HepG2 (cell line): Measurements from ENCODE around the gene HDHD3. TPM values are rescaled to one million over a fixed set of nuclear protein-coding genes. Genes with fewer than 3 reads are reported as not detected.

Experiments
- ATAC-seq: fragments of 200-7000 bp; cut with Tn5 transposase; 3 replicates; pipeline ENCODE4 v1.9.1; 2020; ENCODE audit warnings: mild to moderate bottlenecking, moderate library complexity
- BruUV-seq: library from RNA; stranded (reverse); fragments of 400-500 nt; replicated peaks from 2 replicates; lab custom pipeline; 2021; lab: Mats Ljungman, UMichigan
- CTCF ChIA-PET: fragments of 300-600 bp; formaldehyde crosslinking; extraction: SDS; loops from one replicate; lab custom pipeline; 2021; ENCODE audit warnings: low total read pairs, inconsistent platforms, low intra/inter-chr PET ratio; lab: Yijun Ruan, JAX
- POLR2A ChIA-PET: fragments of 350-600 bp; sonication (Branson Sonifier 250); formaldehyde crosslinking; loops from one replicate; lab custom pipeline; 2020; ENCODE audit warnings: antibody characterized with exemption, inconsistent platforms; lab: Yijun Ruan, JAX
- DNase-seq: peaks from one replicate; pipeline ENCODE4 v3.0.0-alpha.2; 2015; ENCODE audit warnings: low spot score
- FAIRE-seq: peaks from 3 replicates; lab custom pipeline; 2011; peaks lifted over from hg19 to GRCh38; lab: Jason Lieb, UNC
- H2AFZ ChIP-seq: one replicate; pipeline ENCODE4 v1.6.1; 2011; ENCODE audit warnings: low read length, inconsistent platforms
- H3K27ac ChIP-seq: fragments of 300-600 bp; 3 replicates; pipeline ENCODE4 v1.8.0; 2011; ENCODE audit warnings: mixed run types, mild to moderate bottlenecking, mixed read lengths, low read length, inconsistent platforms; ENCODE audit not compliant: insufficient read depth; ENCODE audit errors: extremely low read length
- H3K27me3 ChIP-seq, 2 experiments: fragments of 200-600 bp in 1 of 2; 2 replicates in 1 of 2; 3 replicates in 1 of 2; pipeline versions ENCODE4 v1.6.0 to v1.8.0; 2011; ENCODE audit warnings: low read length in 2 of 2, mild to moderate bottlenecking in 2 of 2, moderate library complexity in 2 of 2, inconsistent platforms in 1 of 2; ENCODE audit not compliant: insufficient read depth in 2 of 2, control insufficient read depth in 1 of 2
- H3K36me3 ChIP-seq, 2 experiments: fragments of 200-600 bp in 1 of 2; replicated peaks in 1 of 2; 2 replicates in 1 of 2; 3 replicates in 1 of 2; pipeline versions ENCODE4 v1.5.1 to v1.8.0; 2011; ENCODE audit warnings: low read length in 2 of 2, inconsistent platforms in 1 of 2; ENCODE audit not compliant: insufficient read depth in 2 of 2, control insufficient read depth in 1 of 2
- H3K4me1 ChIP-seq: 2 replicates; pipeline ENCODE4 v1.5.1; 2012; ENCODE audit warnings: low read length, inconsistent platforms; ENCODE audit not compliant: insufficient read depth
- H3K4me2 ChIP-seq: 2 replicates; pipeline ENCODE4 v1.6.0; 2011; ENCODE audit warnings: low read depth, low read length, inconsistent platforms
- H3K4me3 ChIP-seq, 3 experiments: fragments of 200-600 bp in 1 of 3; sonication (generic), shearing (Covaris generic) in 1 of 3; replicated peaks in 1 of 3; 2 replicates each; pipeline ENCODE4 v1.5.1; 2011 to 2016; ENCODE audit warnings: low read length in 3 of 3, inconsistent platforms in 2 of 3, low read depth in 2 of 3, mild to moderate bottlenecking in 2 of 3, control low read depth in 1 of 3, mixed read lengths in 1 of 3; ENCODE audit not compliant: insufficient read depth in 1 of 3
- H3K79me2 ChIP-seq: one replicate; pipeline ENCODE4 v1.6.1; 2011; ENCODE audit warnings: low read length, inconsistent platforms; ENCODE audit not compliant: insufficient read depth
- H3K9ac ChIP-seq: 2 replicates; pipeline ENCODE4 v1.6.0; 2011; ENCODE audit warnings: mild to moderate bottlenecking, low read depth, low read length, inconsistent platforms; ENCODE audit not compliant: insufficient read depth
- H3K9me3 ChIP-seq: 2 replicates; pipeline ENCODE4 v1.5.1; 2012; ENCODE audit warnings: mild to moderate bottlenecking, low read length
- H4K20me1 ChIP-seq: 2 replicates; pipeline ENCODE4 v1.6.0; 2011; ENCODE audit warnings: inconsistent platforms, mild to moderate bottlenecking, low read length, moderate library complexity; ENCODE audit not compliant: insufficient read depth
- DPF2 ChIP-seq: sonication (generic); formaldehyde crosslinking; IDR thresholded peaks from 2 replicates; pipeline ENCODE4 v1.4.0; 2020; ENCODE audit warnings: mild to moderate bottlenecking, low read depth, missing genetic modification reagents, borderline replicate concordance
- FOXA1 ChIP-seq, 2 experiments: fragments of 450-650 bp in 1 of 2; sonication (generic) in 1 of 2; formaldehyde crosslinking in 1 of 2; IDR thresholded peaks; 2 replicates each; pipeline versions ENCODE4 v1.4.0 to v1.6.1; 2016 to 2020; ENCODE audit warnings: missing genetic modification reagents in 1 of 2
- FOXA3 ChIP-seq: IDR thresholded peaks from 2 replicates; pipeline ENCODE4 v1.6.1; 2016; ENCODE audit warnings: missing genetic modification reagents, missing compliant biosample characterization
- FOXP1 ChIP-seq, 2 experiments: fragments of 450-650 bp in 1 of 2; IDR thresholded peaks; 2 replicates each; pipeline ENCODE4 v1.6.1; 2017 to 2018; ENCODE audit warnings: antibody characterized with exemption in 1 of 2
- HMG20A ChIP-seq: IDR thresholded peaks from 2 replicates; pipeline ENCODE4 v1.6.1; 2016; ENCODE audit warnings: borderline replicate concordance
- MTA1 ChIP-seq: sonication (generic); formaldehyde crosslinking; IDR thresholded peaks from 2 replicates; pipeline ENCODE4 v1.4.0; 2020; ENCODE audit warnings: missing genetic modification reagents, mild to moderate bottlenecking, borderline replicate concordance
- NFIC ChIP-seq: IDR thresholded peaks from 2 replicates; pipeline ENCODE4 v1.6.1; 2012; ENCODE audit warnings: mild to moderate bottlenecking, low read length, inconsistent platforms
- NR2F1 ChIP-seq, 2 experiments: fragments of 450-650 bp in 1 of 2; formaldehyde crosslinking in 1 of 2; IDR thresholded peaks; 2 replicates each; pipeline versions ENCODE4 v1.5.0 to v1.6.1; 2016 to 2020; ENCODE audit warnings: mild to moderate bottlenecking in 1 of 2, missing compliant biosample characterization in 1 of 2, missing genetic modification reagents in 1 of 2, moderate library complexity in 1 of 2
- PATZ1 ChIP-seq: sonication (generic); formaldehyde crosslinking; IDR thresholded peaks from 2 replicates; pipeline ENCODE4 v1.4.0; 2020; ENCODE audit warnings: missing genetic modification reagents
- RARA ChIP-seq: IDR thresholded peaks from 2 replicates; pipeline ENCODE4 v1.6.1; 2016; ENCODE audit warnings: missing genetic modification reagents, missing compliant biosample characterization
- SALL1 ChIP-seq: sonication (generic); formaldehyde crosslinking; IDR thresholded peaks from 2 replicates; pipeline ENCODE4 v1.8.0; 2022; ENCODE audit warnings: mild to moderate bottlenecking, missing genetic modification reagents
- SAP130 ChIP-seq: IDR thresholded peaks from 2 replicates; pipeline ENCODE4 v1.6.1; 2016; ENCODE audit warnings: low read depth
- SNAI1 ChIP-seq: sonication (generic); formaldehyde crosslinking; IDR thresholded peaks from 2 replicates; pipeline ENCODE4 v1.5.0; 2020; ENCODE audit warnings: mild to moderate bottlenecking, missing genetic modification reagents, borderline replicate concordance
- TCF7 ChIP-seq: sonication (generic); IDR thresholded peaks from 2 replicates; pipeline ENCODE4 v1.6.1; 2016; ENCODE audit warnings: antibody characterized with exemption, low read depth
- ZMYM3 ChIP-seq: sonication (generic); formaldehyde crosslinking; IDR thresholded peaks from 2 replicates; pipeline ENCODE4 v1.5.1; 2020; ENCODE audit warnings: mild to moderate bottlenecking, missing genetic modification reagents
- ZNF646 ChIP-seq: sonication (generic); formaldehyde crosslinking; IDR thresholded peaks from 2 replicates; pipeline ENCODE4 v1.9.0; 2021; ENCODE audit warnings: mild to moderate bottlenecking, missing genetic modification reagents
- WGBS: methylation state at CpG from one replicate; pipeline ENCODE4 v1.1.6; 2017; ENCODE audit warnings: low lambda C conversion rate; 5-methylcytosine and 5-hydroxymethylcytosine counted together
- in situ Hi-C: cut with HindIII; loops from 2 replicates; pipeline ENCODE4 v1.10.0; 2017; ENCODE audit warnings: low pct_unique_long_range_greater_than_20kb; ENCODE audit not compliant: extremely low pct_ligation_motif_present
- intact Hi-C: fragments of 100-400 bp; cut with micrococcal nuclease; formaldehyde crosslinking; loops from one replicate; pipeline ENCODE4 v1.10.0; 2022; ENCODE audit not compliant: unreplicated experiment
- polyA plus RNA-seq, 8 experiments: library from polyadenylated mRNA; depleted of rRNA in 3 of 8; stranded (reverse) in 7 of 8; unstranded in 1 of 8; fragments of >200 nt; fragmentation: Illumina TruSeq in 4 of 8; extraction: Trizol in 4 of 8; gene quantifications; 2 replicates each; pipeline versions ENCODE4 v1.2.1 to v1.2.3, GENCODE V29; 2011 to 2016; ENCODE audit warnings: low read depth in 4 of 8, missing spikeins in 1 of 8, mixed read lengths in 1 of 8; ENCODE audit not compliant: insufficient read depth in 1 of 8
- total RNA-seq, 5 experiments: library from RNA; depleted of rRNA; stranded (reverse); fragments of >200 nt; fragmentation: Illumina TruSeq; extraction: Trizol; gene quantifications; 2 replicates each; pipeline ENCODE4 v1.2.3, GENCODE V29; 2016; ENCODE audit warnings: low read depth in 1 of 5

Gene HDHD3
- total and polyA plus RNA-seq, 2 of the 13 experiments (the other 11 are each of a cell fraction or from before 2014, with no cell fraction given): 23.1 to 38.5 TPM

- Histone ChIP-seq H3K79me2 (no peaks in the 10 kb centered on the region), H3K4me1 (peaks cover 35% of the 10 kb centered on the region), H4K20me1 (no peaks in the 10 kb centered on the region), H3K4me2 (peak overlapping the region; percentile 25; the same call in 1 of the 2 replicates), H3K27me3 (peaks cover 0 to 28% of the 10 kb centered on the region in 2 experiments; a peak in 3 of 5 replicates), H3K9ac (no peak overlapping the region), H2AFZ (no peak overlapping the region), H3K9me3 (no peaks in the 10 kb centered on the region), H3K36me3 (no peaks in the 10 kb centered on the region), H3K4me3 (no peak overlapping the region), H3K27ac (no peak overlapping the region)
- in situ Hi-C loops: loop anchor here (5.0 kb wide), 1 partner anchor 50 kb away; the partner anchor contains the start of gene ALAD
- ChIA-PET CTCF (no interaction called here), POLR2A (interaction anchor here (0.6 to 1.5 kb wide), 3 partner anchors 12 to 58 kb away, joined by 3 to 4 read pairs (median 4); partner anchors contain the start of genes C9orf43, POLE3 and WDR31)
- intact Hi-C loops: no loop called here
- no peak for FAIRE-seq
- ATAC-seq: peak; percentile 72
- BruUV-seq: no TSS peak
- DNase-seq: peak; percentile 72
- 5% methylated on average over 6 of the region's 6 CpGs for WGBS
- TF ChIP-seq NR2F1 (CRISPR knock-in tag; IDR thresholded peaks at IDR 0.05) (peak in 1 of 2 experiments; percentile 68; a peak in 2 of 4 replicates), SALL1 (CRISPR knock-in tag) (no peak), RARA (CRISPR knock-in tag) (peak; percentile 89), TCF7 (0 out of 2 replicates have a peak, but pooled peaks have one; percentile 13), FOXA1 (IDR thresholded peaks at IDR 0.05) (no peak), FOXA1 (CRISPR knock-in tag; IDR thresholded peaks at IDR 0.05) (peak; percentile 34; the same call in 1 of the 2 replicates), NFIC (peak; percentile 28; the same call in 1 of the 2 replicates), FOXP1 (IDR thresholded peaks at IDR 0.05) (no peak), FOXP1 (CRISPR knock-in tag; IDR thresholded peaks at IDR 0.05) (0 out of 2 replicates have a peak, but pooled peaks have one; percentile 13), PATZ1 (CRISPR knock-in tag) (peak; percentile 25; the same call in 1 of the 2 replicates), DPF2 (CRISPR knock-in tag) (no peak), SNAI1 (CRISPR knock-in tag) (no peak), SAP130 (peak; percentile 28; the same call in 1 of the 2 replicates), MTA1 (no peak), FOXA3 (CRISPR knock-in tag) (peak; percentile 39), ZNF646 (CRISPR knock-in tag) (0 out of 2 replicates have a peak, but pooled peaks have one; percentile 2), HMG20A (CRISPR knock-in tag) (no peak; the same call in 1 of the 2 replicates), ZMYM3 (peak; percentile 9; the same call in 1 of the 2 replicates)
Observed at GRCh38 chr9:113352006-113352405, 24.8 kb downstream of the HDHD3 start.
